ENCODE data around the gene TNIP2.

The TNIP2 gene

DNA sequence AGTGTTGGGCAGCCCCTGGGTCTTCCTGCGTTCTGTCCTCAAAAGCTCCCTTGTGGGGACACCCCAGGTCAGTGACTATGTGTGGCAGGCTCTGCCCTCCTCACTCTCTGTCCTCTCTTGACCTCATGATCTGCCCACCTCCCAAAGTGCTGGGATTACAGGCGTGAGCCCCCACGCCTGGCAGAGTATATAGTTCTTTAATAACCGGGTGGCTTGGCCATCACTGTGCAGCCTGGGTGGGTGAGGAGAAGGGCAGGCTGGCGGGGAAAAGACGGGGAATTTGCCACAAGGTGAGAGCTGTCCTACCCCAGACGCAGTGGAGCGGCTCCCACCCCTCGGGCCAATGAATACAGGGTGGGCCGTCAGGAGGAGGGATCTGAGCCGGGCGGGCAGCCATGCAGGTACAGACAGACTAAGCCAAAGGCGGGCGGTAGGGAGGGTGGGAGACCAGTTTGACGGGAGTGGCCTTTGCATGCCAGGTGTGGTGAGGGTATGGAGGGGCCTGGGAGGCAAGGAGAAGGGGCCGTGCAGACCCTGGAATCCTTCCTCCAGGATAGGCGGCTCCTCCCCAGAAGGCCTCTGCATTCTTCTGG is 39.3 kb upstream of the TNIP2 start:
- no peak overlapping the region for H3K27ac ChIP-seq
- DNase-seq, result peak; percentile 12

DNA sequence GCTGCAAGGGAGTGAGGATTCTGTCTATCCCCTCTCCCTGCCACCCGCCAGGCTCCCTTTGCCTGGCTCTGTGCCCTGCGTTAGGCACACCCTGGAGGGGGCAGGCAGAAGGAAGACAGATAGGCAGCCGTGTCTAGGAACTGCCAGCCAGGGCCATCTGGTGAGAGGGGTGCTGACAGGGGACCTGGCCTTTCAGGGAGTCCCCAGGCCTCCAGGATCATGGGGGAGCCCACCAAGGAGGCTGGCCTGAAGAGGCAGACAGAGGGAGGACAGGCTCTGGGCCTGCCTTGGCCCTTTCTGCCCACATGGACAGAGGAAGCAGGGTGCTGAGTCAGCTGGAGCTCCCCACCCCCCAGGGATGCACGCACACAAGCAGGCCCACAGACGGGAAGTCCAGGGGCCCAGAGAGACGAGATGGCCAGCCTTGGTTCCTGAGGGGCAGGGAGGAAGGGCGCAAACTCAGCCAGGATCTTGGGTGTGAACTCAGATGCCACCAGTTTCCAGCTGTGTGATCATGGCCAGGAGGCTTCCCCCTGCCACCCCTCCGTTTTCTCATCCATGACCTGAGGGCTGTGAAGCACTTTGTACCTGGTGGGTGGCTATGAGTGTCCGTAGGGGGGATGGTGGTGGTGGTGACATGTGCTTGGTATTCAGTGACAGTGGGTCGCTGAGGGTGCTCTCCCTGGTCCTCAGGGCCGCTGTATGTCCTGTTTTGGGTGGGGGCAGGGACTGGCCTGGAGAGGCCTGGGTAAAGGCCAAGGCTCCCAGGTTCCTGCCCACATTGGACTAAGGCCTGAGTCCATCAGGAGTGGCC is 38.6 kb upstream of the TNIP2 start:
- peak overlapping the region; percentile 16 for H3K27ac ChIP-seq

More for the DNA sequence above, 39.3 kb upstream of the TNIP2 start:
- Histone ChIP-seq H3K36me3 (peaks cover 3% of the 10 kb centered on the region), H3K4me3 (ENCODE audit: low read depth, low read length) (no peak overlapping the region), H3K9me3 (ENCODE audit: severe bottlenecking) (no peaks in the 10 kb centered on the region), H3K27me3 (ENCODE audit: insufficient read depth, low read depth, severe bottlenecking) (no peaks in the 10 kb centered on the region)
- no peak for TF ChIP-seq CTCF (IDR thresholded peaks at IDR 0.05; ENCODE audit: low read depth, low read length)

DNA sequence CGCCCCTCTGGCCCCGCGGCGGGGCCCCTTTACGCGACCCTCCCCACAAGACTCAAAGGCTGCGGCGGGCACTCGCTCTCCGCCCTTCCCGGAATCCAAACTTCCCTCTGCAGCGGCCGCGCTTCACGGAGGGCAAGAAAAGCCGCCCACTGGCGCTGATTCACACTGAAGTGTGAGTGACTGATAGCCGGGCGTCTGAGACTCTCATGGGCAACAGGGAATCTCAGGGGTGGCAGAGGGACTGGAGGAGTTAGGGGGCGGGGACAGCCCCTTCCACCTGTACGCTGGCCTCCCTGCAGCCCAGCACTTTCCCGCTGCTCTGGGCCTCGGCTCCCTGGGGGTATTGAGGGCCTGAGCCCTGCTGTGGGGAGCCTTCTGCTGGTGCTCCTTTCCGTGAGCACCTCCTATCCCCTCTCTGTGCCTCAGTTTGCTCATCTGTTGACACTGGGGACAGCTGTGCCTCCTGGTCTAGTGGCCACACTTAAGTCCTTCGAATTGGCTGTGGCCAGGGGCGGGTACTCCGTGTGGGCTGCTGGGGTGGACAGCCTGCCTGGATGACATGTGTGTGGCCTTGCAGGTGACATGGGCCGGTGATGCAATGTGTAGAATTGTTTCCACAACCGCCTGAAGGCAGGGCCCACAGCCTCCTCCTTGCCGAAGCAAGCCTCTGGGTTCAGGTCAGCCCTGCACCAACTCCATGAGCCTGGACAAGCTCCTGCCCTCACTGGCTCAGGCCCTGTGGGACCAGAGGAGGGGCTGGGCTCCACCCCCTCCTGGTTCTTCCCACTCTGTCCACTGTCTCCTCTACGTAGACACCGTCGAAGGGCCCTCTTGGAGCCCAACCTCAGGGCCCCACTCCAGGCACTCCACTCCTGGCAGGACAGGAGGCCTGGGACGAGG is 37.7 kb upstream of the TNIP2 start:
- no peaks in the 10 kb centered on the region for H3K27me3 ChIP-seq (ENCODE audit: insufficient read depth, low read depth, severe bottlenecking)
- DNase-seq, result peak; percentile 22
- H3K36me3 ChIP-seq, result peaks cover 3% of the 10 kb centered on the region
- no peaks in the 10 kb centered on the region for H3K9me3 ChIP-seq (ENCODE audit: severe bottlenecking)
- H3K27ac ChIP-seq, result peak overlapping the region; percentile 16
- H3K4me3 ChIP-seq (ENCODE audit: low read depth, low read length), result peak overlapping the region; percentile 44
- no peak for TF ChIP-seq CTCF (IDR thresholded peaks at IDR 0.05; ENCODE audit: low read depth, low read length)

More for the DNA sequence above, 38.6 kb upstream of the TNIP2 start:
- Histone ChIP-seq H3K9me3 (ENCODE audit: severe bottlenecking) (no peaks in the 10 kb centered on the region), H3K27me3 (ENCODE audit: insufficient read depth, low read depth, severe bottlenecking) (no peaks in the 10 kb centered on the region), H3K4me3 (ENCODE audit: low read depth, low read length) (no peak overlapping the region), H3K36me3 (peaks cover 3% of the 10 kb centered on the region)
- peak; percentile 18 for DNase-seq
- TF ChIP-seq CTCF (IDR thresholded peaks at IDR 0.05; ENCODE audit: low read depth, low read length), result no peak

DNA sequence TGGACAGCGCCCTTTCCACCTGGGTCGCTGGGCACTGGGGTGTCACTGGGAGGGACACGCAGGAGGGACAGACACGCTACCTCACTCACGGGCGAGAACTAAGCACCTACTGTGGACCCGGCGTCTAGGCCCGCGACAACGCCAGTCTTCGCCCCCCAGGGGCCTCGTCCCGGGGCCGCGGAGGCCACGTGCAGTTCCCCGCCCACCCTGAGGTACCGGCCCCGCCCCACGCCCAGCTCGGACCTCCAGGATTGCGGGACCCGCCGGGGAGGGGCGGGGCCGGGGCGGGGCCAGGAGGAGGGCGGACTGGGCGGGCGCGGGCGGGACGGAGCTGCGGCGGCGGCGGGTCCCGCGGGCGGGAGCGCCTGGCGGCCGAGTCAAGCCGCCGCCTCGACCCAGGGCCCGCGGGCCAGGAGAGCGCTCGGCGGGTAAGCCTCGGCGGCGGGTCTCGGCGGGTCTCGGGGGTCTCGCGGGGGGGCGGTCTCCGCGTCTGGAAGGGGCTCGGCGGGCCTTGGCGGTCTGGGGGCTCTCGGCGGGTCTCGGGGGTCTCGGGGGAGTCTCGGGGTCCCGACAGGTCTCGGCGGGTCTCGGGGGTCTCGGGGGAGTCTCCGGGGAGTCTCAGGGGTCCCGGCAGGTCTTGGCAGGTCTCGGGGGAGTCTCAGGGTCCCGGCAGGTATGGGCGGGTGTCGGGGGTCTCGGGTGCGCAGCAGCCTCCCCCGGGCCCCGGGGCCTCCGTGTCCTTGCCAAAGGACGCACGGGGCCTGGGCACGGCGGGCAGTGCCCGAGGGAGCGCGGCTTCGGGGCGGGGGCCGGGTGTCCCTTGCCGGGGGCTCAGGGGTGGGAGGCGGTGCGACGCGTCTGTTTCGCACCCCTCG is 36.8 kb upstream of the TNIP2 start, which contains the start of gene SH3BP2:
Gene SH3BP2 (plus strand): TSS at position 375 of the 875 bp plus-strand sequence. CDS start 27,533 bp downstream, outside the sequence.
- Histone ChIP-seq H3K4me3 (ENCODE audit: low read depth, low read length) (peak within 1 kb of the TSS; percentile 44), H3K27me3 (ENCODE audit: insufficient read depth, low read depth, severe bottlenecking) (no peaks in the 10 kb centered on the region), H3K27ac (peak within 1 kb of the TSS; percentile 50), H3K9me3 (ENCODE audit: severe bottlenecking) (no peaks in the 10 kb centered on the region), H3K36me3 (peaks cover 3% of the 10 kb centered on the region)
- TF ChIP-seq CTCF (IDR thresholded peaks at IDR 0.05; ENCODE audit: low read depth, low read length), result no peak
- DNase-seq, result peak; percentile 89

DNA sequence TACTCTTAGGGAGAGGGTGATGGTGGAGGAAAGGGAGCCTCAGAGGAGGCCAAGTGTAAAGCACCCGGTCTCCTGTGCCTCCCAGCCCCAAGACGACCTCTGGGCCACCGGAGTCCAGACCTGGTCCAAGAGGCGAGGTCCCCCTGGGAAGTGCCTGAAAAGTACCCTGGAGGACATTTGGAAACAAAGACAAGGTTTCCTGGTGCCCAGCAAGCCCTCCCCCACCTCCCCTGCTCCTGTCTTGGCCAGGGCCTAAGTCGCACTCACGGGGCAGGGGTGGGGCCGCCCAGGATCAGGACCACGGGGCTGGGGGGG is 36.2 kb upstream of the TNIP2 start:
- Histone ChIP-seq H3K9me3 (ENCODE audit: severe bottlenecking) (no peaks in the 10 kb centered on the region), H3K27me3 (ENCODE audit: insufficient read depth, low read depth, severe bottlenecking) (no peaks in the 10 kb centered on the region), H3K27ac (no peak overlapping the region), H3K36me3 (peaks cover 3% of the 10 kb centered on the region), H3K4me3 (ENCODE audit: low read depth, low read length) (no peak overlapping the region)
- no peak for TF ChIP-seq CTCF (IDR thresholded peaks at IDR 0.05; ENCODE audit: low read depth, low read length)
- DNase-seq, result no peak
